ENCODE results near the gene SPSB2.
"Not testable (repeated sequence)": the region's sequence is repeated elsewhere in the genome, so short reads cannot be mapped to it uniquely, and the experiment has no call there.

DNA sequence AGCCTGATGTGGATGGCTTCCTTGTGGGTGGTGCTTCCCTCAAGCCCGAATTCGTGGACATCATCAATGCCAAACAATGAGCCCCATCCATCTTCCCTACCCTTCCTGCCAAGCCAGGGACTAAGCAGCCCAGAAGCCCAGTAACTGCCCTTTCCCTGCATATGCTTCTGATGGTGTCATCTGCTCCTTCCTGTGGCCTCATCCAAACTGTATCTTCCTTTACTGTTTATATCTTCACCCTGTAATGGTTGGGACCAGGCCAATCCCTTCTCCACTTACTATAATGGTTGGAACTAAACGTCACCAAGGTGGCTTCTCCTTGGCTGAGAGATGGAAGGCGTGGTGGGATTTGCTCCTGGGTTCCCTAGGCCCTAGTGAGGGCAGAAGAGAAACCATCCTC, 2.8 kb downstream of the SPSB2 start:
- TF ChIP-seq, protein P1, sequence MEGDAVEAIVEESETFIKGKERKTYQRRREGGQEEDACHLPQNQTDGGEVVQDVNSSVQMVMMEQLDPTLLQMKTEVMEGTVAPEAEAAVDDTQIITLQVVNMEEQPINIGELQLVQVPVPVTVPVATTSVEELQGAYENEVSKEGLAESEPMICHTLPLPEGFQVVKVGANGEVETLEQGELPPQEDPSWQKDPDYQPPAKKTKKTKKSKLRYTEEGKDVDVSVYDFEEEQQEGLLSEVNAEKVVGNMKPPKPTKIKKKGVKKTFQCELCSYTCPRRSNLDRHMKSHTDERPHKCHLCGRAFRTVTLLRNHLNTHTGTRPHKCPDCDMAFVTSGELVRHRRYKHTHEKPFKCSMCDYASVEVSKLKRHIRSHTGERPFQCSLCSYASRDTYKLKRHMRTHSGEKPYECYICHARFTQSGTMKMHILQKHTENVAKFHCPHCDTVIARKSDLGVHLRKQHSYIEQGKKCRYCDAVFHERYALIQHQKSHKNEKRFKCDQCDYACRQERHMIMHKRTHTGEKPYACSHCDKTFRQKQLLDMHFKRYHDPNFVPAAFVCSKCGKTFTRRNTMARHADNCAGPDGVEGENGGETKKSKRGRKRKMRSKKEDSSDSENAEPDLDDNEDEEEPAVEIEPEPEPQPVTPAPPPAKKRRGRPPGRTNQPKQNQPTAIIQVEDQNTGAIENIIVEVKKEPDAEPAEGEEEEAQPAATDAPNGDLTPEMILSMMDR (IDR thresholded peaks at IDR 0.05; ENCODE audit: low read depth, low read length): not testable (repeated sequence)
- not testable (repeated sequence) for TF ChIP-seq MYC (IDR thresholded peaks at IDR 0.05; ENCODE audit: low read depth, low read length); POLR2A (IDR thresholded peaks at IDR 0.05; ENCODE audit: extremely low read depth, insufficient read length); MAX (IDR thresholded peaks at IDR 0.05; ENCODE audit: low read depth, low read length)

Measured in NB4 (cell line).